ENCODE results near the gene DDR2.
"Not testable (repeated sequence)": the region's sequence is repeated elsewhere in the genome, so short reads cannot be mapped to it uniquely, and the experiment has no call there.

Gene DDR2

DNA sequence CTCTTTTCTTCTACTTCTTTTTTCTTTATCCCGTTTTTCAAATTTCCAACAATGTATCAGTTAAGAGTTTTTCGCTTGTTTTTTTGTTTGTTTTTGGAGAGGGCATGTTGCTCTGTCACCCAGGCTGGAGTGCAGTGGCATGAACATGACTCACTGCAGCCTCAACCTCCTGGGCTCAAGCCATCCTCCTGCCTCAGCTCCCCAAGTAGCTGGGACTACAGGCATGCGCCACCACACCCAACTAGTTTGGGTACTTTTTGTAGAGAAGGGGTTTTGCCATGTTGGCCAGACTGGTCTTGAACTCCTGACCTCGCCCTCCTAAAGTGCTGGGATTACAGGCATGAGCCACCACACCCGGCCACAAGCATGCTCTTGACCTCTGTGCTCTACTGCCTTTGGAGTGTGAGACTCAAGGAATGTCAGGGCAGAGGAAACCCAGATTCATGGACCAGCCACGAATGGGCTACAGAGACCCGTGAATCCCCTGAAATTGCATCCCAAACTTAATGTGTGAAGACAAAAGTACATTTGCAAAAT, 93.1 kb downstream of the DDR2 start:
- no peak for DNase-seq (ENCODE audit: low read depth)

DNA sequence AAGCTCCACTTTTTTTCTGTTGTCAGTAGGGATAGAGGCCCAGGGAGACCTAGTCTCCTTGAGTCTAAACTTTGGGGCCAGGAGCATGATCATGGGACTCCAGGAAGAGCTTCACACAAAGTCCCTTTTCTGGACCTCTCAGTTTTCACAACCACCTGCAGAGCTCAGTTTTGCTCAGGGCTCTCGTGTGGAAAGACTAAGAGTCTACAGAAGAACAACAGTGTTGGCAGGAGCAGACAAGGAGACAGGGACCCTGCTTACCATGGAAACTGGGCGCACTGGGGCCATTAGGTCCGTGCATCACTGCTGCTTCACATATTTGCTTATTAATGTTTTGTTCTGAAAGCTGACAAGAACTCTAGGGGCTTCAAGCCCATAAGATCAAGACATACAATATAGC, 94.3 kb downstream of the DDR2 start:
- DNase-seq (ENCODE audit: low read depth) = no peak

DNA sequence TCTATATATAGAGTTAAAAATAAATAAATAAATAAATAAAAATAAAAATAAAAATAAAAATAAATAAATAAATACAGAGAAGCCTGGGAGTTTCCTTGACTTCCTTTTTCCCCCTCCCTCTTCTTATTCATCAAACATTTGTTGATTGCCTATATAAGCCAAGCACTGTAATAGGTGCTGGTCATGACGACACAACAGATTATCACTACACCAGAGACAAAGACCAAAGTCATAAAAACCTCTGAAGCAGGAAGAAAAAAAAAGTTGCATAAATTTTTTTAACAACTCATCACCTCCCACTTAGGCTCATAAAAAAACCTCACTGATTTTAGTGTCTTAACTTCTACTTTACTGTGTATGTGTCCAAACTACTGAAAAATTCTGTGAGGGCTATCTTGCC, 95.2 kb downstream of the DDR2 start:
- not testable (repeated sequence) for DNase-seq (ENCODE audit: low read depth)

DNA sequence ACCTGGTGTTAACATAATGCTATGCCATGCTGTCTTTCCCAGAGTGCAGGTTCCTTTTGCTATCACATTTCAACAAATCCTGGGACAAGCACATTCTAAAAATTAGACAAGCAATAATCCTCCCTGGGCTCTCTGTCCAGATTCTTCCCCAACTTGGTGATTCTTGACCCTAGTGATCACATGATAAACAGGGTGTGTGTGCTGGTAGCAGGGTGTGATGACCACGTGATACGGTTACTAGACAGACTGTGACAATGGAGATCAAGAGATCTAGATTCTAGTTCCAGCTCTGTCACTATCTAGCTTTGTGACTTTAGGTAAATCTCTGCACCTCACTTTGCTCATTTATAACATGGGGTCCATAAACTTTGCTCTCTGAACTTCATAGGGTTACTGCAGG, 96.3 kb downstream of the DDR2 start:
- no peak for DNase-seq (ENCODE audit: low read depth)

DNA sequence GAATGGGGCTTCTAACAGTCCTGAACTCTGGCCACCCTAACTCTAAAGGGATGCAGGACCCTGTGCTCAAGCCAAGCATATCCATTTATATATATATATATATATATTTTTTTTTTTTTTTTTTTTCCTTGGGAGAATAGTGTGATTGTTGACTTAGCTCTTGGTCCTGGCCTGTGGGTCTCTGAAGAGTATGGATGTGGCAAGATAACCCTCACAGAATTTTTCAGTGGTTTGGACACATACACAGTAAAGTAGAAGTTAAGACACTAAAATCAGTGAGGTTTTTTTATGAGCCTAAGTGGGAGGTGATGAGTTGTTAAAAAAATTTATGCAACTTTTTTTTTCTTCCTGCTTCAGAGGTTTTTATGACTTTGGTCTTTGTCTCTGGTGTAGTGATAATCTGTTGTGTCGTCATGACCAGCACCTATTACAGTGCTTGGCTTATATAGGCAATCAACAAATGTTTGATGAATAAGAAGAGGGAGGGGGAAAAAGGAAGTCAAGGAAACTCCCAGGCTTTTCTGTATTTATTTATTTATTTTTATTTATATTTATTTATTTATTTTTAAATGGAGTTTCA, 97.0 kb downstream of the DDR2 start:
- DNase-seq (ENCODE audit: low read depth) = not testable (repeated sequence)

DNA sequence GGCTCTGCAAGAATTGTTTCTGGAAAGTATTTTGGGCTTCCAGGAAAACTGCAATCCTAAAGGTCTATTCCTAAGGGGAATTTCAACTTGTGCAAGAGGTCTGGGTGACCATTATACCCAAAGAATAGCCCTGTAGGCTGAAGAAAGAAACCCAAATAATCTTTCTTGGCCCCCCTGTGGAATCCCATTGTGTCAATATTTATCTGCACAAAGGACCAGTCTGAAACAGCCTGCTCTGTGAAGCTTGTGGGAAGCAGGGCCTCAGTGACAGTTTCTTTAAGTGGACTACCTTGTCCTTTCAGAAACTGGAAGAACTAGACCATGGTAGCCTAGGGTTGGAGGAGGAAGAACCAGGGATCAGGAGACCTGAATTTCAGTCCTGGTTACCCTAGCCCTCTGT, 99.8 kb downstream of the DDR2 start:
- no peak for DNase-seq (ENCODE audit: low read depth)

DNA sequence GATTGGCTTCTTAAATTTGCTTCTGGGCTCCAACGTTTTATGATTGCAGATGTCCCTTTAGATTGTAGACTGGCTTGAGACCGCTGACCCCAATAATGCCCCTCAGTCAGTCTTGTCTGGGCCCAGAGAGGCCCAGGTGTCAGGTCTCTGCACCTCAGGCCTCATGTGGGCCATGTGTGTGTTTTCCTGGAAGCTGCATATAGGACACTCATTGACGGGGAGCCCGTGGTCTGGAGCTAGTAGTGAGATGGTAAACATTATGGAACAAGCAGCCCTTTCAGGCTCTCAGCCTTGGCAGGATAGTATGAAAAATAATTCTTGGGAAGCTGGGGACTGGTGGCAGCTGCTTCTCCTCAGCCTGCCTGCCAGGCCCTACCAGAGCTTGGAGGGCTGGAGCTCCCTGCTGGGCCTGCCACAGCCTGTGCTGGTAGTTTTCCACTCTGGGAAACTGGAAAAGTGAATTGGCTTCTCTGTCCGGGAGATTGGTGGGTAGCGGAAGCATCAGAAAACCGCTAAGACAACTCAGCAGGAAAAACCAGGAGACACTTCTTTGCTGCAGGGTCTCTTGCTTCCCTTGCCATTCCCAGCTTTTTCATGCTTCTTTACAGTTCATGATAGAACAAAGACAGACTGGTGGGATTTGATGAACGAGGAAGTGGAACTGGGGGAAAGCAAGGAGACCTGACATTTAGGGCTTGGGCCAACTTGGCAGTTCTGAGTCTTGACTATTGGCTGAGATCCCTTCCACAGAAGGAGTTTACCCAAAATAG, 100.5 kb downstream of the DDR2 start:
- DNase-seq (ENCODE audit: low read depth) = no peak

DNA sequence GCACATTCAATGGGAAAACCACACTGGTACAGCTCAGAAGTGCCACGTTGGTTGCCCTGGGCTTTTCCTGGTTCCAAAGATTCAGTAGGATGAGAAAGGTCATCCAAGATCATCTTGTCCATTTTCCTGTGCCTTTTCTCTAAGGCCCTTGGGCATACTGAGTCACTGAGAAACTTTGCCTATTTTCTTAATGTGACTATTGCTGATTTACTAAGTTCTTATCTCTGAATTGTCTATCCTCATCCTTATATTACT, 101.0 kb downstream of the DDR2 start:
- DNase-seq (ENCODE audit: low read depth) = no peak

DNA sequence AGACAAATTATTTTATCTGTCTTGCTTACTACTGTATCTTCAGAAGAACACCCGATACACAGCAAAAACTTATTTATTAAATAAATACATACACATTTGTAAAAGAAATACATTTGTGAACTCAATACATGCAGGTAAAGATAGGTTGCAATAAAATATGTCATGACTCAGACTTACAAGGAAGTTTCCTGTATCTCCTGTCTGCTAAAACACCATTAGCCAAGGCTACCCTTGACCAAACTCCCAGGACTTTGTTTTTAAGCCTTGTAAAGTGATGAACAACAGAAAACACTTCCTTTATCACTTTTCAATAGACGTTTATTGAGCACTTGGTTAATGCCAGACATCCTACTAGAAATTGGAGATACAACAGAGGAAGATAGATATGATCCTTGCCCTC, 101.8 kb downstream of the DDR2 start:
- no peak for DNase-seq (ENCODE audit: low read depth)

DNA sequence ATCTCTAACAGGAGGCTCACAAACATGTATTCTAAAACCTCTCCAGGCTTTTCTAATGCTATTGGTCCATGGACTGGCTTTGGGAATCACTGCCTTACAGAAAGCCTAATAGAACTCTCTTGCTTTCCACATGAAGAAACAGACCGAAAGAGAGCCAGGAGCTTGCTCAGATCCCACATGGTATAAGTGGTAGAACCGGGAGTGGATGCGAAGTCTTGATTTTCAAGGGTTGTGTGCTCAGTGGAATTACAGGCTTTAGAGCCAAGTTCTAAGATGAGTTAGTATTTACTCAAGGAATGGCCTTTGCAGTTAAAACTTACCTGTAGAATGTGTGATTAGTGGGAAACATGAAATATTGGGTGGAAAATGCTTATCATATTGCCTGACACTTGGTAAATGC, 103.9 kb downstream of the DDR2 start:
- DNase-seq (ENCODE audit: low read depth) = no peak

DNA sequence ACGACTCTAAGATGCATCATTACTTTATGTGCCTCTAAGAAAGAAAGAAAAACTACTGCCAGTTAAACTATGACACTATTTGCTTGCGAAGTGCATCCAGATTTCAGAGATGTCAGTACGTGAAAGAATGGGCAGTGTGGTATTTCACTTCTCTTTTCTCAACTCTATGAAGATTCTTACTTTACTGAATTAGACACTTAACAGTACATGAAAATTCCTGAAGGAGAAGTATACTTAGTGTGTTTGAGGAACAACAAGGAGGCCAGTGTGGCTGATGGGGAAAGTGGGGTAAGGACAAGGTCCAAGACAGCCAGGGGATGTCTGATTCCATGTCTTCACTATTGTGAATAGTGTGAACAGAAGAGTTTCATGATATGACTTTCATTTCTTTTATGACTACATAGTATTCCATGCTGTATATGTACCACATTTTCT, 104.4 kb downstream of the DDR2 start:
- DNase-seq (ENCODE audit: low read depth) = no peak

DNA sequence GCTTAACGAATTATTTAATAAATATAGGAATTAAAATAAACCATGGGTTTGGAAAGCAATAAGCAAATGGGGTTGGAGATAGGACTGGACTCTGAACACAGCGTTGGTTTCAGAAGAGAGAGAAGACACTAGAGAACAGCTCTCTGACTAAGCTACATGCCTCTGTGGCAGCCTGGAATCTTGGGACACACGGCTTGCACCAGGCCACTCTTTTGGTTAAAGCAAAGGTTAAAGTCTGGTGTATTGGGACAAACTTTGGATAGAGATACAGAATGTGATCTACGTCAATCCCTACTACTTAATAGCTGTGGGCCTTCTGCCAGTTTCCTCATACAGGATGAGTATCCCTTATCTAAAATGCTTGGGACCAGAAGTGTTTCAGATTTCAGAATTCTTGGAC, 108.5 kb downstream of the DDR2 start:
- DNase-seq (ENCODE audit: low read depth) = no peak

DNA sequence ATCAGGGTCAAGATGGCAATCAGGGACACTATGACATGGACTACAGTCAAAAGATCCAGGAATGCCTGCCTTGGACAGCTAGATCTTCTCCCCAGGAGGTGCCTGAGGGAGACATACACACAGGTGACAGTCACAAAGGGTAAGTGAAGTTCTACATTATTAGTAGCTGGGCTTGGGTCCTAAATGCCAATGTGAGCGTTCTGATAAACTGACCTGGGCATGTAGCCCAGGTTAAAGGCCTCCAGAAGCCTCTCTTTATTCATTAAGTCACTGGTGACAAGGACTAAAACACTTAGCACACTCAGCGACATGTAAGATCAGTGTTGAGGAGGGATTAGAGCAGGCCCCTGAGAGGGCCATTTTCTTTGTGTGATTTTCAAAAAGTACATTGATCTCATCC, 109.3 kb downstream of the DDR2 start:
- DNase-seq (ENCODE audit: low read depth) = no peak

DNA sequence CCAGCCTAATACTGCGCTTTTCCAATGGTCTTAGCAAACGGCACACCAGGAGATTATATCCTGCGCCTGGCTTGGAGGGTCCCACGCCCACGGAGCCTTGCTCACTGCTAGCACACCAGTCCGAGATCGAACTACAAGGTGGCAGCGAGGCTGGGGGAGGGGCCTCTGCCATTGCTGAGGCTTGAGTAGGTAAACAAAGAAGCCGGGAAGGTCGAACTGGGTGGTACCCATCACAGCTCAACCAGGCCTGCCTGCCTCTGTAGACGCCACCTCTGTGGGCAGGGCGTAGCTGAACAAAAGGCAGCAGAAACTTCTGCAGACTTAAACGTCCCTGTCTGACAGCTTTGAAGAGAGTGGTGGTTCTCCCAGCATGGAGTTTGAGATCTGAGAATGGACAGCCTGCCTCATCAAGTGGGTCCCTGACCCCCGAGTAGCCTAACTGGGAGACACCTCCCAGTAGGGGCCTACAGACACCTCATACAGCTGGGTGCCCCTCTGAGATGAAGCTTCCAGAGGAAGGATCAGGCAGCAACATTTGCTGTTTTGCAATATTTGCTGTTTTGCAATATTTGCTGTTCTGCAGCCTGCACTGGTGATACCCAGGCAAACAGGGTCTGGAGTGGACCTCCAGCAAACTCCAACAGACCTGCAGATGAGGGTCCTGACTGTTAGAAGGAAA, 114.1 kb downstream of the DDR2 start:
- not testable (repeated sequence) for DNase-seq (ENCODE audit: low read depth)

DNA sequence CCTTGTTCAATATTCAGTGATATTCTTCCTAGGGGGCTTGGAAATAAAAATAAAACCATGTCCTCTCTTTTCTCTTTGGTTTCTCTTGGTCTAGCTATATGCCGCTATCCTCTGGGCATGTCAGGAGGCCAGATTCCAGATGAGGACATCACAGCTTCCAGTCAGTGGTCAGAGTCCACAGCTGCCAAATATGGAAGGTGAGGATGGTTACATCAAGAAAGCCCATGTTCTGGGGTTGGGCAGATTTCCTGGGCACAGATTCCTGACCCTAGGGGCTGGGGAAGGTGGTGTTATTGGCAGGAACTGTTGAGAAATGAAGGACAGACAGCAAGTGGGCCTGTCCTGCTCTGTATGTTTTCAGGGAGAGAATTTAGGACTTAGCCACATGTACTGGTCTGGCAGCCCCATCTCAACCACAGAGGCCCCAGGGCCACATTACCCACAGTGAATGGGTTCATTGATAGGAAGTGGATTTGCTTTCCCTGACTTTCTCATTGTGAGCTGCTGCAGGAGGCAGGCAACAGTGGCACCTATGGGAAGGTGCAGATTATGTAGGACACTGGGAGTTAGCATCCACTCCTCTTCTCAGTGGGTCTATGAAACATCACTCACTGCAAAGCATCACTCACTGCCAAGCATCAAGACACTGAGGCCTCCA, 120.9 kb downstream of the DDR2 start:
- DNase-seq (ENCODE audit: low read depth) = no peak

DNA sequence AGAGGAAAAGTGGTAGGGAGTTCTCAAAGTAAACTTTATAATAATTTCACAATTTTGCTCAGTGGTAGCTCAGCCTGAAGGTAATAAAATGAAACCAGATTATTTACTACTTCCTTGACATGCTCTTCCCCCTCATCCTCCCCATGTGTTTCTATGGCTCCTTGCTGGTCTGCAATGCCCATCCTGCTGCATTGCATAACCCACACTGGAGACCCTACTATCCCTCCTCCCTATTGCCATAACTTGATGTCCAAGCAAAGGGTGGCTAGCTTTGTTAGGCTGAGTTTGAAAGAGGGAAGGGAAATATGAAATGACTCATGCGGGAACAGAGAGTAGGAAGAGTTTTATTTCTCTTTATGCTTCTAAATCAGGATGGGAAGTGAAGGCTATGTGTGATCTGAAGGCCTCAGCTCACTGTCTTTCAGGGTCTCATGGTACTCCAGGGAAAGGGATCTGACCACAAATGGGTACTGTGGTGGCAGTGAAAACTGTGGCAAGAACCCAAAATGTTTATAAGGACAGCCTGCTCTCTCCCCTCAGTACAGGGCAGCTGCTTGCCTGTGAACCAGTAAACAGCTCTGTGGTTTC, 121.8 kb downstream of the DDR2 start:
- no peak for DNase-seq (ENCODE audit: low read depth)

DNA sequence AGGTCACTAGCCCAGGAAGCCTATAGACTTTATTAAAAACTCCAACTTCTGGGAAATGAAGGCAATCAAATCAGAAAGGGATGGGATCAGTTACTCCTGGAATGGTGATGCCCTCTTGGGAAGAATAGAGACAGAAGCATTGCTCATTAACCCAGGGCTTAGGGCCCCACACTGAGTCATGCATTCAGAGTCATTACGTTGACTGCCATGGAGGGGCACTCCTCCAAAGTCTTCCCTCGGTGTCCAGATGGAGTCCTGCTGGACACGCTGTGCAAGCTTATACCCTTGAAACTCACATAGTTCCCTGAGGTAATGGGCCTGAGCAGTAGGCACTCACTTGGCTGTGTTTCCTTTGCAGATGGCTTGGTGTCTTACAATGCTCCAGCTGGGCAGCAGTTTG, 123.0 kb downstream of the DDR2 start:
- DNase-seq (ENCODE audit: low read depth) = no peak

DNA sequence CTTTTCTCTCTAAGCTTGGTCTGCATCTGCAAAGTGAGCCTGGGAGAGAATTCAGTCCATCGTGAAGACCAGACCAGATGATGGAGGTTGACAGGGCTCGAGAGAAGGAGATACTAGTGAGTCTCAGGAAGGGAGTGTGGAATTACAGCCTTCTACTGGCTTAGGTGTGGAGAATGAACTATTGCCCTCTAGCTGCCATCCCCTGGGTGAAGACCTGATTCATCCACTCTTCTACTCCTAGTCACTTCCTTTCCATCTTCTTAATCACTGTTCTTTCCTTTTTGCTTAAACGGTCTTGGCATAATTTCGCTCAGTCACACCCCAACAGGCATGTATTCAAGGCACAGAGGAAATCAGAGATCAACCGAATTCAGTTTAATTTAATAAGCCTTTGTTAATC, 124.3 kb downstream of the DDR2 start:
- no peak for DNase-seq (ENCODE audit: low read depth)

DNA sequence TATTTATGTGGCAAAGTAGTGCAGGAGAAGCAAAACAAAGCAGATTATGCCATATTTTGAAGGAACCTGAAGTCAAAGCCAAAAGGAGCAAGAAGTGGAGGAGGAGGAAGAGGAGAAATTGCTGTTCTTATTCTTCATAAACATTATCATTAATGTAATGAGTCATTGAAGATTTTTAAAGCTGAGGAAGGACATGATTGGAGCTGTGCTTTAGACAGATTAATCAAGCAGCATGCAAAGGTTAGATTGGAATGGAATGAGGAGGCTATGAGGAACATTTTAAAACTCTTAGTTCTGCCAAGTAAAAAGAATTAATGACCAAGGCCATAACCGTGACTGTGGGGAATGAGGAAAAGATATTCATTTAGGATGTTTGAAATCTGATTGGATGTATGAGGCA, 125.2 kb downstream of the DDR2 start:
- DNase-seq (ENCODE audit: low read depth) = no peak

DNA sequence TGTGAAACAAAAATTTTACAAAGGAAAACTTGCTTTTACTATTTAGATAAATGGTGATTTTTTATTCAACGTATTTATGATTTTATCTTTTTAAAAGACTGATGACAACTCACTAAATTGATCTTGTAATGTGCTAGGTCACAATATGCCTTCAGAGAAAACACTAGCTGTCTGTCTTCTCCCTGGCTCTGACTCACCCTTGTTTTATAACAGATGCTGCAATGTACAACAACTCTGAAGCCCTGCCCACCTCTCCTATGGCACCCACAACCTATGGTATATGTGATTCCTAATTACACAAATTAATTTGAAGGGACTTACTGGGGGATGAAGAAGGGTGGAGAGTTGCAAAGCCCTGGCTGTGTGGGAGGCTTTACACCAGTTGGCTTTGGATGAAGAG, 133.5 kb downstream of the DDR2 start:
- DNase-seq (ENCODE audit: low read depth) = no peak

DNA sequence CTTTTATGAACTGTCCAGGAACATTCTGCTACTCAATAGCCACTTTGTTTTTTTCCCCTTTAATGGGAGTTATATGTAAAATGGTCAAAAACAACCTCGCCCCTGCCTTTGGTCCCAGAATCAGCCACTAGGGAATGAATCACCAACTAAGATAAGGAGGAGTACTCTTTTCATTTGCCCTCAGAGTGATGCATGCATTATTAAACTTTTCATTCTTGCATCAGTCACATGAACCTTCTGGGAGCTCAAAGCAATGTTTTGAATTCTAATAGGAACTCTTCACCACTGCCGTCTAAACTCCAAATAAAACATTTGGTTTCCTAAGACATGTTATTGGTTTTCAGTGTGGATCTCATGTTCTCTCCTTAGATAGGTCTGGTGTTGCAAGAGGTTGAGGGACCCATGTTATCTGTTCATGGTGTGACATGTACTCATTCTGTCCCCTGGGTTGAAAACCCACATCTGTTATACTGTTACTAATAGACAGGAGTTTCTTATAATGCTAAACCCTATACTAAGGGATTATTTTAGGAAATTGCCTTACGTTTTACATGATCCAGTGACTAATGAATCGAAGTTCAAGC, 140.4 kb downstream of the DDR2 start:
- DNase-seq (ENCODE audit: low read depth) = no peak

DNA sequence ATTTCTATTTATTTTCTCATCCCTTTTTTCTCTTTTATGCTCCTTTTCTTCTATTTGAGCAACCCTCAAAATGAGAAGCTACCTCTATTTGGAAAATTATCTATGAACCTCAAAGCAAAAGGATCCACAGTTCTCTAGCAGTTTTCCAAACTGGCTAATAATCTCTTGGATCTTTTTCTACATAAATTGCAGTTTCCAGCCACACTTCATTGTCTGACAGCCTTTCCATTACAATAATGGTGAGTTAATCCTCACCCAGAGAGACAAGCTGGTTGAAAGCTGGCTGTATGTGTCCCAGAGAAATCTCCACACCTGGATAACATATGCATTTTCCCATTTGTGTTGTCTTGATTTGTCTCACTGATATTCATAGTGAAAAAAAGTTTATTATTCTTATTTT, 141.7 kb downstream of the DDR2 start:
- DNase-seq (ENCODE audit: low read depth) = no peak

Data from T-helper 22 cell (primary cell).